ENCODE measurements around the gene MVB12B. TPM values are rescaled to one million over a fixed set of nuclear protein-coding genes. Genes with fewer than 3 reads are reported as not detected.

MVB12B gene
- total and polyA plus RNA-seq, 2 of the 8 experiments (the other 6 are each of a cell fraction or from before 2014, with no cell fraction given) = 2.6 to 5.0 TPM

DNA sequence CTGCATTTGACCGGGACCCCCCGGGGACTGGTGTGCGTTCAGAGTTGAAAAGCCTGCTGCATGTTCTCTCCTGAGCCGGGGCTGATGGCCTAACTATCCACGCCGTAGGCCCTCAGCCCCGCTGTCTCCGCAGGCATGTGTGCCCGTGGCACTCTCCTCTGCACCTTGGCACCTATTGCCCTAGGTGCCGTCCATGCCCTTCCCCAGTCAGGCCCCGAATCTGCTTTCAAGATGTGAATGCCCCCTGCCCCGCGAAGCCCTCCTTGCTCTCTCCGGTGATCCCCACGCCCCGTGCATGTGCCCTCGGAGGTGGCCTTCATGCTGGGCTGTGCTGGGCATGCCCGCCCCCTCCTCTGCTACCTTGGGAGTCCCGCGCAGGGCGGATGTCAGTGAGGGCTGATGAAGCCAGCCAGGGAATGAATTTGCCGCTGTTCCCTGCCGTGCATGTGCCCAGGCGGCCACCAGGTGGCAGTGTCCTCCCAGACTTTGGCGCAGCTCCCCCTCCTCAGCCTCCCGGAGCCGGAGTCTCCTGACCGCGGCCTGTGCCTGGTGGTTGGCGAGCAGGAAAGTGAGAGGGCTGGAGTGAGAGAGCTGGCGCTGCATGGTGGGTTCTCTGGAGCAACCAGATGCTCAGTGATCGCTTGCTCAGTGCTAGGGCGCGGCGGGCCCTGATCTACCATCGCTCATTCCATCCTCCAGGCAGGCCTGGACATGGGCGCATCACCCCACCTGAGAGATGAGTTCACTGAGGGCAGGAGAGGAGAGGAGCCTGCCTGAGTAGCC lies 174.2 kb downstream of the MVB12B start:
- H3K9me3 ChIP-seq (ENCODE audit: insufficient read depth in 2 of 2, low read depth in 1 of 2, low read length in 1 of 2) = no peaks in the 10 kb centered on the region
- peak overlapping the region; percentile 85 for H3K4ac ChIP-seq (replicated peaks; ENCODE audit: insufficient read length, low read depth, low read length)
- peaks cover 0 to 10% (median 3%) of the 10 kb centered on the region in 4 experiments; a peak in 5 of 7 replicates for H3K27me3 ChIP-seq (replicated peaks in 1 of 4; ENCODE audit: control insufficient read depth in 3 of 4, extremely low read depth in 1 of 4, insufficient read depth in 3 of 4, low read length in 3 of 4)
- 0 out of 2 replicates have a peak overlapping the region, but pooled peaks have one; percentile 48 for H3K18ac ChIP-seq (ENCODE audit: extremely low read depth, low read length)
- H2BK12ac ChIP-seq (ENCODE audit: low read depth, low read length) = peak overlapping the region; percentile 80; the same call in 1 of the 2 replicates
- H4K5ac ChIP-seq (ENCODE audit: insufficient read length, low read depth, low read length) = peak overlapping the region; percentile 1
- H3K27ac ChIP-seq (ENCODE audit: low read depth, low read length) = no peak overlapping the region
- H4K8ac ChIP-seq (ENCODE audit: extremely low read depth, insufficient read depth, low read length) = peak overlapping the region; percentile 75
- H2BK15ac ChIP-seq (ENCODE audit: low read length) = no peak overlapping the region
- peak overlapping the region; percentile 62 to 97 for H3K4me2 ChIP-seq (ENCODE audit: insufficient read depth in 1 of 2, low read depth in 2 of 2, low read length in 2 of 2)
- H3K79me2 ChIP-seq (ENCODE audit: control insufficient read depth in 1 of 2, insufficient read depth in 2 of 2, low read length in 2 of 2) = no peaks in the 10 kb centered on the region
- no peak overlapping the region for H3K56ac ChIP-seq (replicated peaks; ENCODE audit: insufficient read length, low read depth, low read length)
- H4K91ac ChIP-seq (replicated peaks; ENCODE audit: insufficient read length, low read length) = peak overlapping the region; percentile 81
- H3K4me3 ChIP-seq (ENCODE audit: extremely low read depth in 1 of 4, insufficient read depth in 2 of 4, low read depth in 3 of 4, low read length in 4 of 4) = peak overlapping the region in 3 of 4 experiments; percentile 44 to 72 (median 53); a peak in 7 of 8 replicates
- no peak overlapping the region for H3K23ac ChIP-seq (ENCODE audit: insufficient read length)
- H3K4me1 ChIP-seq (replicated peaks in 1 of 4; ENCODE audit: control insufficient read depth in 3 of 4, insufficient read depth in 4 of 4, low read length in 3 of 4) = peaks cover 0 to 11% (median 8%) of the 10 kb centered on the region in 4 experiments; a peak in 6 of 7 replicates
- peak overlapping the region; percentile 63; the same call in 1 of the 2 replicates for H2BK5ac ChIP-seq (ENCODE audit: low read depth, low read length)
- H2AFZ ChIP-seq (ENCODE audit: low read length) = peak overlapping the region; percentile 9; the same call in 1 of the 2 replicates
- H3K23me2 ChIP-seq (ENCODE audit: low read depth, low read length) = peaks cover 12% of the 10 kb centered on the region; the same call in 1 of the 2 replicates
- no peak overlapping the region for H3K14ac ChIP-seq (ENCODE audit: insufficient read length)
- POLR2A ChIA-PET (ENCODE audit: partially characterized antibody) = interaction anchor here (1.3 kb wide), 2 partner anchors 9 to 14 kb away, joined by 3 to 4 read pairs; no protein-coding TSS in a partner anchor
- H2AK5ac ChIP-seq (ENCODE audit: low read depth, low read length) = no peak overlapping the region
- FAIRE-seq = peak; percentile 62
- 7% methylated on average over 37 of the region's 37 CpGs; no CpG with 5 or more reads in 1 of the 2 experiments for WGBS, 2 experiments (ENCODE audit: extremely low coverage in 1 of 2, insufficient coverage in 1 of 2, insufficient read length in 1 of 2, insufficient replicate concordance in 2 of 2, low coverage in 1 of 2, low lambda C conversion rate in 2 of 2, missing lambda C conversion rate in 1 of 2)
- H3K9ac ChIP-seq (replicated peaks in 1 of 4; ENCODE audit: extremely low read depth in 1 of 4, low read depth in 3 of 4, low read length in 3 of 4) = no peak overlapping the region; a peak in 1 of 7 replicates
- no peaks in the 10 kb centered on the region; a peak in 1 of 8 replicates for H3K36me3 ChIP-seq (ENCODE audit: control insufficient read depth in 2 of 4, insufficient read depth in 4 of 4, low read length in 3 of 4)
- H2BK120ac ChIP-seq (replicated peaks; ENCODE audit: low read depth, low read length) = no peak overlapping the region
- no peak overlapping the region for H2BK20ac ChIP-seq (ENCODE audit: low read length)
- H3K79me1 ChIP-seq (ENCODE audit: low read depth, low read length) = no peaks in the 10 kb centered on the region
- peak; percentile 82 to 94 for DNase-seq (ENCODE audit: low read depth in 1 of 2, low spot score in 2 of 2)
- CTCF ChIA-PET (ENCODE audit: partially characterized antibody) = interaction anchor here (0.6 to 10.6 kb wide), 35 partner anchors 10 to 286 kb away, joined by 3 to 276 read pairs (median 5); no protein-coding TSS in a partner anchor
- peaks cover 0 to 3% of the 10 kb centered on the region in 2 experiments for H4K20me1 ChIP-seq (replicated peaks in 1 of 2; ENCODE audit: control insufficient read depth in 1 of 2, insufficient read depth in 2 of 2, low read length in 2 of 2)
- no peak for TF ChIP-seq NANOG (IDR thresholded peaks at IDR 0.05; ENCODE audit: insufficient read depth, low read depth, low read length, poor library complexity, severe bottlenecking)
- TF ChIP-seq, protein P1, sequence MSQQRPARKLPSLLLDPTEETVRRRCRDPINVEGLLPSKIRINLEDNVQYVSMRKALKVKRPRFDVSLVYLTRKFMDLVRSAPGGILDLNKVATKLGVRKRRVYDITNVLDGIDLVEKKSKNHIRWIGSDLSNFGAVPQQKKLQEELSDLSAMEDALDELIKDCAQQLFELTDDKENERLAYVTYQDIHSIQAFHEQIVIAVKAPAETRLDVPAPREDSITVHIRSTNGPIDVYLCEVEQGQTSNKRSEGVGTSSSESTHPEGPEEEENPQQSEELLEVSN (IDR thresholded peaks at IDR 0.05) = peak; percentile 62
- TF ChIP-seq EP300 (IDR thresholded peaks at IDR 0.05; ENCODE audit: borderline replicate concordance in 1 of 2, low read depth in 2 of 2, low read length in 2 of 2) = peak in 1 of 2 experiments; percentile 54; a peak in 1 of 3 replicates
- no peak for TF ChIP-seq GTF2F1 (IDR thresholded peaks at IDR 0.05; ENCODE audit: borderline replicate concordance, low read depth, low read length)
- peak in 2 of 3 experiments; percentile 98 to 99; a peak in 3 of 4 replicates for TF ChIP-seq CTCF (IDR thresholded peaks at IDR 0.05; ENCODE audit: control extremely low read depth in 1 of 3, insufficient read depth in 1 of 3, low read depth in 1 of 3, low read length in 3 of 3)
- no peak for TF ChIP-seq CHD1 (IDR thresholded peaks at IDR 0.05; ENCODE audit: low read depth, low read length)
